Measurements from ENCODE around the gene NDUFAF5. TPM values are rescaled to one million over a fixed set of nuclear protein-coding genes. Genes with fewer than 3 reads are reported as not detected.

Gene NDUFAF5
- total RNA-seq, 1 donor from 2014 or later, result 40.4 TPM

DNA sequence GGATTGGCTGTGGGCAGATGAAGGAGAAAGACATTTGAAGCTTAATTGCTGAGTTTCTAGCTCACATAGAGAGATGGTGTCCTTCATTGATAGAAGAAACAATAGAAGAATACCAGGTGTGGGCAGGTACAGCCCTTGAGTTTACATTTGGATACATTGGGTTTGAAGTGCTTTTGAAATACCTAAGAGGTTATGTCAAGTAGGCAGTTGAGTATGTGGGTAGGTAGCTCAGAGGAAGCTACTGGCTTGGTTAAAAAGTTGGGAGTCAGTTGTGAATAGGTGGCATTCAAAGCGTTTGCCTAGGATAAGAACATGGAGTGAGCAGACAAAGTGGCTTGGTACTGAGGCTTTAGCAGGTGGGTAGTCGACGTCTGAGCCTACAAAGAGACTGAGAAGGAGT, 25.0 kb downstream of the NDUFAF5 start:
- no peak for DNase-seq (ENCODE audit: low spot score in 2 of 2, unreplicated experiment in 2 of 2)
- Mint-ChIP-seq H3K27me3 (ENCODE audit: low read depth) (no peaks in the 10 kb centered on the region), H3K4me3 (no peak overlapping the region), H3K27ac (no peak overlapping the region), H3K36me3 (peaks cover 18% of the 10 kb centered on the region), H3K4me1 (no peaks in the 10 kb centered on the region), H3K9me3 (no peaks in the 10 kb centered on the region)
- TF ChIP-seq, protein P1, sequence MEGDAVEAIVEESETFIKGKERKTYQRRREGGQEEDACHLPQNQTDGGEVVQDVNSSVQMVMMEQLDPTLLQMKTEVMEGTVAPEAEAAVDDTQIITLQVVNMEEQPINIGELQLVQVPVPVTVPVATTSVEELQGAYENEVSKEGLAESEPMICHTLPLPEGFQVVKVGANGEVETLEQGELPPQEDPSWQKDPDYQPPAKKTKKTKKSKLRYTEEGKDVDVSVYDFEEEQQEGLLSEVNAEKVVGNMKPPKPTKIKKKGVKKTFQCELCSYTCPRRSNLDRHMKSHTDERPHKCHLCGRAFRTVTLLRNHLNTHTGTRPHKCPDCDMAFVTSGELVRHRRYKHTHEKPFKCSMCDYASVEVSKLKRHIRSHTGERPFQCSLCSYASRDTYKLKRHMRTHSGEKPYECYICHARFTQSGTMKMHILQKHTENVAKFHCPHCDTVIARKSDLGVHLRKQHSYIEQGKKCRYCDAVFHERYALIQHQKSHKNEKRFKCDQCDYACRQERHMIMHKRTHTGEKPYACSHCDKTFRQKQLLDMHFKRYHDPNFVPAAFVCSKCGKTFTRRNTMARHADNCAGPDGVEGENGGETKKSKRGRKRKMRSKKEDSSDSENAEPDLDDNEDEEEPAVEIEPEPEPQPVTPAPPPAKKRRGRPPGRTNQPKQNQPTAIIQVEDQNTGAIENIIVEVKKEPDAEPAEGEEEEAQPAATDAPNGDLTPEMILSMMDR (IDR thresholded peaks at IDR 0.05; ENCODE audit: unreplicated experiment), result no peak

GRCh38 chr20:13810446-13810845, 25.6 kb downstream of the NDUFAF5 start:
- Mint-ChIP-seq H3K27me3 (ENCODE audit: low read depth) (no peaks in the 10 kb centered on the region), H3K27ac (no peak overlapping the region), H3K4me3 (no peak overlapping the region), H3K9me3 (no peaks in the 10 kb centered on the region), H3K4me1 (no peaks in the 10 kb centered on the region), H3K36me3 (peaks cover 16% of the 10 kb centered on the region)
- TF ChIP-seq, protein P1 (IDR thresholded peaks at IDR 0.05; ENCODE audit: unreplicated experiment), result no peak
- DNase-seq (ENCODE audit: low spot score in 2 of 2, unreplicated experiment in 2 of 2), result no peak

DNA sequence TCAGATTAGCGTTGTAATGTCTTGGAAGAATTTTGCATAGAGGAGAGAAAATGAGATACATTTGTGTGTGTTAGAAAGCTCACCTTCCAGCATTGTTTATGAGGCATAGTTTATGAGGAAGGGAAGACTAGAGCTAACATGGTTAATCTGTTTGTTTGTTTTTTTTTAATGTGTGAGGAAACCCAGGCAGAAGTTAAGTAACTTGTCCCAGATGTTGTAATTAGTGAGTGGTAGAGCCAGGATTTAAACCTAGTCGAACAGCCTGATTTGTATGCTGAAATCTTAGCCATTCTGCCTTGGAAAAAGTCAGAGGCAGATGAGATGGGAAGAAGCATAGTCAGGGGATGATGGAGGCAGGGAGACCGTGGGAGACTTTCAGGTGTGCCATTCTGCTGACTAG, 29.1 kb downstream of the NDUFAF5 start:
- H3K27me3 Mint-ChIP-seq (ENCODE audit: low read depth), result no peaks in the 10 kb centered on the region
- no peak overlapping the region for H3K4me3 Mint-ChIP-seq
- no peaks in the 10 kb centered on the region for H3K9me3 Mint-ChIP-seq
- peaks cover 18% of the 10 kb centered on the region for H3K36me3 Mint-ChIP-seq
- no peak overlapping the region for H3K27ac Mint-ChIP-seq
- TF ChIP-seq, protein P1 (IDR thresholded peaks at IDR 0.05; ENCODE audit: unreplicated experiment), result no peak
- H3K4me1 Mint-ChIP-seq, result no peaks in the 10 kb centered on the region
- DNase-seq (ENCODE audit: low spot score in 2 of 2, unreplicated experiment in 2 of 2), result no peak

GRCh38 chr20:13814672-13815071, 29.8 kb downstream of the NDUFAF5 start:
- Mint-ChIP-seq H3K27ac (no peak overlapping the region), H3K9me3 (no peaks in the 10 kb centered on the region), H3K4me3 (no peak overlapping the region), H3K27me3 (ENCODE audit: low read depth) (no peaks in the 10 kb centered on the region), H3K4me1 (no peaks in the 10 kb centered on the region), H3K36me3 (peaks cover 18% of the 10 kb centered on the region)
- TF ChIP-seq, protein P1 (IDR thresholded peaks at IDR 0.05; ENCODE audit: unreplicated experiment), result no peak
- DNase-seq (ENCODE audit: low spot score in 2 of 2, unreplicated experiment in 2 of 2), result no peak

- Mint-ChIP-seq H3K9me3 (no peaks in the 10 kb centered on the region), H3K4me3 (no peak overlapping the region), H3K36me3 (peaks cover 24% of the 10 kb centered on the region), H3K27me3 (ENCODE audit: low read depth) (no peaks in the 10 kb centered on the region), H3K4me1 (no peaks in the 10 kb centered on the region), H3K27ac (no peak overlapping the region)
- TF ChIP-seq, protein P1 (IDR thresholded peaks at IDR 0.05; ENCODE audit: unreplicated experiment), result no peak
- no peak for DNase-seq (ENCODE audit: low spot score in 2 of 2, unreplicated experiment in 2 of 2)
These were observed 31.9 kb downstream of the NDUFAF5 start for GRCh38 chr20:13816757-13817156.

DNA sequence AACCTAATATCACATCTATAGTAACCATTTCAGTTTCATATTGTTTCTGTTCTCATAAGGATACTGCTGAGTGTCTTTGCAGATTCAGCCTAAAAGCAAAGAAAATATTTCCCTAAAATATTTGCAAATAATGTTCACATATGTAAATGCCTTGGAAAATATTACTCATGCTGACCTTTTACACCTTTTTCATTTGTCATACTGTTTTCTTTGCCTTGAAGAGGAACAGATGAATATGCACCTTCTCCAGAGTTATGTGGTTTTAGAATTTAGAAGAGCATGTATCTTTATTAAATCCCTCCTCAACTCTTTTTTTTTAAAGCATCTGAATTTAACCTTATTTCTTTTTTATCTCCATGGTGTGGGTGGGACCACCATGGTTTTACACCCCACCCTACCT, 32.5 kb downstream of the NDUFAF5 start:
- no peaks in the 10 kb centered on the region for H3K27me3 Mint-ChIP-seq (ENCODE audit: low read depth)
- DNase-seq (ENCODE audit: low spot score in 2 of 2, unreplicated experiment in 2 of 2), result no peak
- H3K4me3 Mint-ChIP-seq, result no peak overlapping the region
- H3K4me1 Mint-ChIP-seq, result no peaks in the 10 kb centered on the region
- TF ChIP-seq, protein P1 (IDR thresholded peaks at IDR 0.05; ENCODE audit: unreplicated experiment), result no peak
- no peaks in the 10 kb centered on the region for H3K9me3 Mint-ChIP-seq
- H3K36me3 Mint-ChIP-seq, result peaks cover 21% of the 10 kb centered on the region
- no peak overlapping the region for H3K27ac Mint-ChIP-seq
